Hematopoietic multipotent progenitor cell treated with erythropoietin and hydrocortisone succinate and interleukin-3 and kit ligand, for 6 days (in vitro differentiated cells): Measurements from ENCODE around the gene TTLL9.
A peak's percentile ranks its signal among the peaks of the same experiment; 100 is the strongest.
"Not testable (repeated sequence)": the region's sequence is repeated elsewhere in the genome, so short reads cannot be mapped to it uniquely, and the experiment has no call there.

Experiments used
- DNase-seq: peaks from one replicate; pipeline ENCODE4 v3.0.0-alpha.2; 2015

TTLL9 gene

DNA sequence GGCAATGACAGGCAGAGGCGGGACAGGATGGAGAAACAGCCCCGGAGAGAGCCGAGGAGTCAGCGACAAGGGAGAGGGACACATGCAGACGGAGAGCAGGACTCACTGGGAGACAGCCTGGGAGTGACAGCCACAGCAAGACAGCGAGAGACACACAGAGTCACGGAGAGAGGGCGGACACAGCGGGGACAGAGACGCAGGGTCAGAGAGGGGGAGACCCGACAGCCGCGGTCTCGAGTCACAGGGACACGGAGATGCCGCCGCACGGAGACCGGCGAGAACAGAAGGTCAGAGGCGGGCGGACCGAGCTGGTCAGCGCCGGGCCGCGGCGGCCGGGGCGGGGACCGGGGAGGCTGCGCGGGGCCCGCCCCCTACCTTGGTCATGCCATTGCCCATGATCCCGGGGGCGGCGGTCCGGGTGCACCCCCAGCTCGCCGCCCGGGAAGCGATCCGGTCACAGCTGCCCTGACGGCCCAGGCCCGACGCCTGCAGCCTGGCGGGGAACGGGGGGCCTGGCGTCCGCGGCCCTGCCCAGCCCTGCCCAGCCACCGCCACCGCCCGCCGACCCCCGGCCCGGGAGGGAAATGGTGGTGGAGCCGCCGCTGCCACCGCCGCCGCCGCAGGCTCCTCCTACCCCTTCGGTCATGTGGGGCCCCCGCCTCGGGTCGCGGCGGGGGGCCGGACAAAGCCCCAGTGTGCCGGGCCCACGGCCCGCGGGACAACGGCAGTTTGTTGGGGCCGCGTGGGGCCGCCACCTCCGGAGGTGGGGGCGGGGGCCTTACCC, at the start of gene TTLL9, which contains the start of gene DUSP15:
Gene TTLL9, plus strand, starts transcription at position 693 of the 784 bp plus-strand sequence. CDS start 493 bp downstream, outside the sequence.
Gene DUSP15, minus strand, starts transcription at position 586 of the 784 bp plus-strand sequence. Its CDS starts 190 bp downstream, at position 396.
- DNase-seq = peak; percentile 29

DNA sequence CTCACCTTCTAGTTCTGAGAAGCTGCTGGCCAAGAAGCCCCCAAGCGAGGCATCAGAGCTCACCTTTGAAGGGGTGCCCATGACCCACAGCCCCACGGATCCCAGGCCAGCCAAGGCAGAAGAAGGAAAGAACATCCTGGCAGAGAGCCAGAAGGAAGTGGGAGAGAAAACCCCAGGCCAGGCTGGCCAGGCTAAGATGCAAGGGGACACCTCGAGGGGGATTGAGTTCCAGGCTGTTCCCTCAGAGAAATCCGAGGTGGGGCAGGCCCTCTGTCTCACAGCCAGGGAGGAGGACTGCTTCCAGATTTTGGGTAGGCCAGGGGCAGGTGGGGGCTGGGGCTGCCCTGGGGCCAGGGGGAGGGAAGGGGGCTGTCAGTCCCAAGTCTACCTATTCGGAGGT, 49.0 kb upstream of the TTLL9 start:
- no peak for DNase-seq

DNA sequence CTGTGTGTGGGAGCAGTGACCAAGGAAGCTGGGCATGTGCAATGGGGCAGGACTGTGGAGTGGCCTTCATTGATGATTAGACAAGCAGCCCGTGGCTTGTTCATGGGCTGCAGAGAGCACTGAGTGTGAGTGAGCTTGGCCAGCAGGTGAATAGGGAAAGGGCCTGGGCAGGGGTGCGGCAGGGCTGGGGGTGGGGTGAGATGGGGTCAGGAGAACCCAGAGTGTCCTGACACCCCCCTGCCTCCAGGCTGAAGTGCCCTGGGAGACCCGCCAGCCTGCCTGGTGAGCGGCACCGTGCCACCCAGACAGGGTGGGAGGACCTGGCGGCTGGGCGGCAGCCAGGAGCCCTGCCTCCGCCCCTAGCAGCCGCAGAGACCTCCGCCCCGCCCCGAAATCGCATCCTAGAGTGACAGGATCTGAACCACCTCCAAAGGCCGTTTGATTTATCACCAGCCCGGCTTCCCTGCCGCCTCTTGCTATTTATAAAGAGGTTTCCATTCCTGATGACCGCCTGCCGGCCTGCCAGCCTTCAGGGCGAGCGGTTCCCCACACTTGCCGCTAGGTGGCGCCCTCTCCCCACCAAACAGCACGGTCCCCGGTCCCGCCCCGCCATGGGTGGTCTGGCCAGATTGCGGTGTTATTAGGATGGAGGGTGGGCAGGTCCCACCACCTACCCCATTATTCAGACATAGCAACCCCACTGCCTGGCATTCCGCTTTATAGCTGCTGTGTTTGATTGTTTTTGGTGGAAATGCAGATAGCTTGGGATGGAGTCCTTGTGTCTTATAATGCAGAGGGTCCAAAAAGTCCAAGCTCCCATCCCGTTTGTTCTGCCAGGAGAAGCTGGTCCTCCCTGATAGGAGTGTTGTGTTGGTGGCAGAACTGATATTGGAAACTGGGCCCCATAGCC, 47.8 kb upstream of the TTLL9 start:
- peak; percentile 78 for DNase-seq

GRCh38 chr20:31823360-31824124, 46.9 kb upstream of the TTLL9 start:
- DNase-seq = no peak

- DNase-seq = no peak
Observed at GRCh38 chr20:31824125-31824485, 46.3 kb upstream of the TTLL9 start.

DNA sequence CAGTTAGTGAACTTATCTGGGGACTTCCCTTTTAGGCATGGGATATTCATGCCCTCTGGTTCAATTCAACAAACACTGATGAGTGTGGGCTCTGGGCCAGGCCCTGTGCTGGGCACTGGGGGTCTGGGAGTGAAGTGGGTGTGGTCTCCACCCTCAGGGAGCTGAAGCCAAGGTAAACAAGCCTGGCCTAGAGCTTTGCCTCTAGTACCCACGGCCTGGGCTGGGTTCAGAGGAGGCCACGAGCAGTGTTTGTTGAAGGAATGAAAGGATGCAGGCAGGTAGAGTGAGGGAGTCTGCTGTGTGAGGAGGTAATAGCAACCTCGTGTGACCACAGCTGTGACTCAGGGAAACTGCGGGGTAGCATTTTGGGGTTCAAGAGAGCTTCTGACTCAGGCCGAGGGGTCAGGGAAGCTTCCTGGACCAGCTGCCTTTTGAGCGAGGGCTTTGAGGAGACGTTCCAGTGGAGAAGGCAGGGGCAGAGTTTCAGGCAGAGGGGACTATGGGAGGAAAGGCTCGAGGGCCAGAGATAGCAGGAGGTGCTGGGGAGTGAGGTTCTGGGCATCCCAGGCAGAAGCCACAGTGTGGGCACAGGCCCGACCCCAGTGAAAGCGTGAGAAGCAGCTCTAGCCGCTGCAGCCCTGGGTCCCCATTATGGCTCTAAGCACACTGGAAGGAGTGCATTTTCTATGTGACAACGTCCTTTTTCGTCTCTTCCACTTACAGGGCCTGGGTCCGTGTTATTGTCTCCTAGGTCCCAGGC, 45.7 kb upstream of the TTLL9 start:
- no peak for DNase-seq

DNA sequence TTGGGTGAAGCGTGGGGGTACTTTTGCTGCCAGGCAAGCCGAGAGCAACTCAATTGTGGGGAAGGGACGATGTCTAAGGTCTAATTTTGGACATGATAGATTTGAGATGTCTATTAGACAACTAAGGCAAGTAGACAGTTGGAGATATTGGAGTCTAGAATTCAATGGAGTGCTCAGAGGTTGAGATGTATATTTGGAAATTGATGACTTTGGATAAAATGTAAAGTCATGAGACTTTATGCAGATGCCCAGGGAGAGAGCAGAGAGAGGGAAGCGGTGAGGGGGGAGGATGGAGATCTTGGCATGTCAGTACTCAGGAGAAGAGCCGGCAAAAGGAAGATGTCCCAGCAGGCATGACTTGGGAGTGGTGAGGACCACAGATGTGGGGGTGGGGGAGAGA, 44.4 kb upstream of the TTLL9 start:
- no peak for DNase-seq

DNA sequence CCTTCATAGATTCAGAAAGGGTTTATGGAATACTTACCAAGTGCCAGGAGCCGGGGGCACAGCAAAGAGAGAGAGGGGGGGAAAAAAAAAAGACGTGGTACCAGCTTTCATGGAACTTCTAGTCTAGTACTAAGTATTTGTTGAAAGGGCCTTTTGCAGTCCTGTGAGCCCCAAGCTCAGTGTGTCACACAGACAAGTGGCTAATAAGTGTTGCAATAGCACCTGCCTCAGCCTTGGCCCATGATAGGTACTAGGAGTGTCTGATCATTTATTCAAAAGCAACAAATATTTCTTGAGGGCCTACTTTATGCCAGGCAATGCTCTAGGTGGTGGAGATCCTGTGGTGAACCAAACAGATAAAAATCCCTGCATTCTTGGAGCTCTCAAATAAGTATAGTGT, 43.4 kb upstream of the TTLL9 start:
- DNase-seq = no peak

- not testable (repeated sequence) for DNase-seq
Observed at GRCh38 chr20:31828016-31828415, 42.4 kb upstream of the TTLL9 start.

GRCh38 chr20:31829731-31830130, 40.7 kb upstream of the TTLL9 start:
- DNase-seq = no peak

DNA sequence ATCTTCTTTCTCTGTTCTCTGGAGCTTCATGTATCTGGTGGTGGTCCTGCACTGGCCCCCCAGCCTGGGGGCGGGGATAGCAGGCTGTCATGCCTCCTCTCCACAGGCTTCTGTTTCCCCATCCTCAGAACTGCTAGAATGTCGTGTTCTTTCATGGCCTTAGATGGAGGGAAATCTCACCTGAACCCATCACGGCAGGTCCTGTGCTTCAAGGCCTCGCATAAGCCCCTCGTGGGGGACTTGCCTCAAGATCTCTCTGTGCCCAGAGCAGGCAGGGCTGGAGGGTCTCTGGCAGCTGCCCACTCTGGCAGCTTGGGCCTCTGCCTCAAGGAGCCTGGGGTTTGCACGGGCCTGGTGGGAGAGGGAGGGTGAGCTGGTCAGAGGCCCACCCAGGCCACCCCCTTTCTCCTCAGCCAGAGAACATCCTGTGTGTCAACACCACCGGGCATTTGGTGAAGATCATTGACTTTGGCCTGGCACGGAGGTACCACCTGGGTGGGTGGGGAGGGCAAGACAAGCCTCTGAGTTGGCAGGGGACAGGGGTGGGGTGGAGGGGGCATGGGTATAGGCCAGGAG, 39.9 kb upstream of the TTLL9 start:
- DNase-seq = no peak

- DNase-seq = no peak
Observed at GRCh38 chr20:31831211-31831610, 39.2 kb upstream of the TTLL9 start.

DNA sequence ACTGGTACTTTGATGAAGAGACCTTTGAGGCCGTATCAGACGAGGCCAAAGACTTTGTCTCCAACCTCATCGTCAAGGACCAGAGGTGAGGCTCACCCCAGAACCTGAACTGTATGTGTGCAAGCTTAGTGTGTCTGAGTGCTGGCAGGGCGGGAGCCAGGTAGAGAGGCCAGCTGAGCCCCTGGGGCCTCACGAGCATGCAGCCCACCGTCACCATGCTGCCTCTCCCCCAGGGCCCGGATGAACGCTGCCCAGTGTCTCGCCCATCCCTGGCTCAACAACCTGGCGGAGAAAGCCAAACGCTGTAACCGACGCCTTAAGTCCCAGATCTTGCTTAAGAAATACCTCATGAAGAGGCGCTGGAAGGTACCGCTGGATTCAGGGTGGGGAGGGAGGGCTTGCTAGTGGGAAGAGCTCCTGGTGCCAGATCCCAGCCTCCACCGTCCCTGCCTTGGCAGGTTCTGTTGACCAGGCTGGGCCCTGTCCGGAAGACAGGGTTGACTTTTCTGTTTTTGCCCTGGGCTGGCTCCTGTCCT, 38.6 kb upstream of the TTLL9 start:
- no peak for DNase-seq

- peak; percentile 76 for DNase-seq
Observed at GRCh38 chr20:31833130-31833930, 37.1 kb upstream of the TTLL9 start.

GRCh38 chr20:31833931-31834521, 36.4 kb upstream of the TTLL9 start:
- no peak for DNase-seq

DNA sequence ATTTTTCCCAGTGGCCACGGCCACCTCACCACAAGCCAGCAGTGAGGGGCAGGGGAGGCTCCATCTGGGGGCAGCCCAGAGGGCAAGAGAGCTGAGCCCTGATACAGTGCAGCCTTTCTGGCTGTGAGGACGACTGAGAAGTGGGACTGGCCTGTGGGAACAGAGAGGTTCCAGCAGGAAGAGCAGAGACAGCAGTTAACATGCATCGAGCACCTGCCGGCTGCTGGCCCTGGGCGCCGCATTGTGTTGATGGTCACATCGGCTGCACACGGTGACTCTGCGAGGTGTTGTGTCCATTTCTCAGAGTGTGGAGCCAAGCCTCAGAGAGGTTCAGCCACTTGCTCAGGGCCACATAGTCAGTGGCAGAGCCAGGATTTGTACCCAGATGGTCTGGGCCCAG, 34.9 kb upstream of the TTLL9 start:
- no peak for DNase-seq

- DNase-seq = peak; percentile 89
Observed at GRCh38 chr20:31835977-31836852, 34.2 kb upstream of the TTLL9 start.

- DNase-seq = no peak
Observed at GRCh38 chr20:31836853-31837608, 33.4 kb upstream of the TTLL9 start.
